ENCODE results near the gene HAND1. TPM values are rescaled to one million over a fixed set of nuclear protein-coding genes. Genes with fewer than 3 reads are reported as not detected.
A peak's percentile ranks its signal among the peaks of the same experiment; 100 is the strongest.

HAND1 gene
- total RNA-seq, 4 donors from 2014 or later, result not detected

DNA sequence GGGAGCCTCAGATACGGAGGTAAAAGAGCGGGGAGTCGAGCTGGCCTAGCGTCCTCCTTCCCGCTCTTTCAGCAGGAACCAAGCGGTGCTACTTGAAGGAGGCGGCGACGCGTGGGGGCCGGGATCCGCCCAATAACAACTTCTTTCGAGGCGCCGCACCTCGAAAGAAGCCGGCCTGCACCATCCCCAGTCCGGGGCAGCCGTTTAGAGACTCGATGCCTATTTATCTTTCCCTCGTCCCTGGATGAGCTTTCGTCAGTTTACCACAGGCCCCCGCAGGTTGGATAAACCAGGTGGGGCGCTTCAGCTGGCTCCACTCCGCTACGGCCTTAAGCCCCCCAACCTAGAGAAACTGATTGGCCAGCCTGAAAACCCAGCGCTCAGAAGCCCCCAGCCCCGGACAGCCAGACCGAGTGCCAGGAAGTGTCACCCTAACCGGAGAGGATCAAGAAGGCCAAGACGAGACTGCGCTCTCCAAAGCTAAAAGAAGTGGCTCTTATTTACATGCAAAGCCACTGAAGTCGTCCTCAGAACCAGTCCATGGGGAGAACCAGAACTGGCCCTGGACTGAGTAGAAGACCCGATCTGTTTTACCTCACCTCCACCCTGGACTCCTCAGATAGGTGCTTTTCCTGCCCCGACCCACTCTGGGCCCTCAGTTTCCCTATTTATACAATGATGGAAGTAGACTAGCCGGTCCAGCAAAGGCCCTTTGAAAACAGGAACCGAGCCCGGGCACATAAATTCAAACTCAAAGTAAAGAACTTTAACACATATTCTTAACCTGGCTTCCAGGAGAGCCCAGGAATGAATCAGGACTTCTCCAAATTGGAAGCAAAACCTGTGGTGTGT is 1.4 kb downstream of the HAND1 start:
- TF ChIP-seq POLR2A (IDR thresholded peaks at IDR 0.05), result no peak
- no peak for TF ChIP-seq CTCF (IDR thresholded peaks at IDR 0.05)
- H3K36me3 ChIP-seq, result no peaks in the 10 kb centered on the region
- no peaks in the 10 kb centered on the region for H3K9me3 ChIP-seq
- peaks cover 44 to 100% (median 87%) of the 10 kb centered on the region in 4 donors for H3K27me3 ChIP-seq
- no peak overlapping the region for H3K27ac ChIP-seq
- H3K4me3 ChIP-seq, result peak overlapping the region in 1 of 4 donors; percentile 22
- H3K4me1 ChIP-seq, result peaks cover 43 to 77% (median 50%) of the 10 kb centered on the region in 3 donors
- no peak for DNase-seq
- 6 to 9% methylated on average over 5 to 6 of the region's 38 CpGs for WGBS, 2 donors
- intact Hi-C loops (cut with DNase I), result no loop called here

DNA sequence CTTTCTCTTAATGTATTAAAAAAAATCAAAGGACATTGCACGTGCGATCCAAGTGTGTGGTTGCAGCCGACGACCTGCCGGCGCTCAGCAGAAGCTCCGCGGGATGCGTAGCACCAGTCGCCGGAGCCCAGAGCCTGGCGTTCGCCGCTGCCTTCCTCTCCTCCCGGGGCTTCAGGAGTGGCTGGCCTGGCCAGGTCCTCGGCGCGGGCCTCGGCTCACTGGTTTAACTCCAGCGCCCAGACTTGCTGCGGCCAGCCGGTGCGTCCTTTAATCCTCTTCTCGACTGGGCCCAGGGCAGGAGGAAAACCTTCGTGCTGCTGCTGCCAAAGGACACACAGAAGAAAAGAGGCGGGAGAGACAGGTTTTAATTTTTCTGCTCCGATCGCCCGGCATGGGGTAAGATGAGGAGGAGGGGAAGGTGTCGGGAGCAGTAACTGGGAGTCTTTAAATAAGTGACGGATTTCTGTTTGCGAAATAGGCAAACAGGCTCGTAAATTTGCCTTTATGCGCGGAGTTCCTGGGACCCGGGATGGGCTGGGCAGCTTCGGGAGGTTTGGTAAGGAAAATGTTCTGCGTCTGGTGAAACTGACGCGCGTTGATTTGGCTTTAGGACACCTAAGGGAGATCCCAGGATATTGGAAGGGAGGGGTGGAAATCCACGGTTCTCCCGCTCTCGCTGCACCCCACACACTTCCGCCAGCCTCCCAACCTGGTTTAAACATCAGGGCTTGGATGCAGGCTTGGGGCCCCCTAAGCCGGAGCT is 2.3 kb downstream of the HAND1 start:
- H3K4me3 ChIP-seq, result peak overlapping the region in 1 of 4 donors; percentile 22
- H3K4me1 ChIP-seq, result peaks cover 43 to 83% (median 50%) of the 10 kb centered on the region in 3 donors
- WGBS, 2 donors, result 8 to 12% methylated on average over 21 to 34 of the region's 46 CpGs
- intact Hi-C loops (cut with DNase I), result no loop called here
- no peak overlapping the region for H3K27ac ChIP-seq
- H3K27me3 ChIP-seq, result peaks cover 37 to 100% (median 80%) of the 10 kb centered on the region in 4 donors
- no peaks in the 10 kb centered on the region for H3K36me3 ChIP-seq
- H3K9me3 ChIP-seq, result no peaks in the 10 kb centered on the region
- DNase-seq, result no peak
- no peak for TF ChIP-seq CTCF (IDR thresholded peaks at IDR 0.05)
- no peak for TF ChIP-seq POLR2A (IDR thresholded peaks at IDR 0.05)

DNA sequence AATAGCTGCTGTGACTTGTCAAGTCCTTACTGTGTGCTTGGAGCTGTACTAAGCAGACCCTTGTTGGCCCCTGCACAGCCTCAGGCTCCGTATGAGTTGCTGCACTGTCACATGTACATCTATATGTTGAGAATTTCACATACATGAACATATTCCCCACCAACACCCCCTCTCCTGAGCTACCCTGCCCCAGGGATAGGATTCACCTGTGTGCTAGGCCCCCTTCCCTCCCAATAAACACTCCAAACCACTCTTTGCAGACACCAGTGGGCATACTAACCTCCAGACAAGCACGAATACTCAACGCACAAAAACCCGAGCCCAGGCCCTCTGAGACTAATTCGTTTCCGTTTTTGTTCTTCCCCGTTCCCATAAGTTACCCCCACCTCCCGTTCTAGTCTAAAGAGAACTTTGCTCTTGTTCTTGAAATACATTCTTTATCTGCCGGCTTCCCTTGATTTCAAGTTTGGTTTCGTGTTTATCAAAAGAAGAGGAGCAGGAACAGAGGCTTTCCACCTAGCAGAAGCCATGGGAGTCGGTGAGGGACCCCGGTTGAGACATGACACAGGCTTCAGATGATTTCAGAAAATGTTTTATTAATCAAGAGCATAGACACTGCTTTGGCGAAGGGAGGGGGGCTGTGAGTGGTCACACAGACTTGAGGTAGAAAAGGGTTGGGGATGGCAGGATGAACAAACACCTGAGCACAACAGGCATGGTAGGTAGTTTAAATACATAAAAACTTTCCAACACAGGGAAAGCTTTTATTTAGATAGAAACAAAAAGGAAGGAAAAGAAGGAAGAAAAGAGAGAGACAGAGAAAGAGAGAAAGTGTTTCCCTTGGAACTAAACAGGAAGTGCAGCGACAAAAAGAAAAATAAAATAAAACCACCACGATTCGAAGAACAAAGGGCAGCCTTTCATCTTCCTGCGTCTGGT is 3.4 kb downstream of the HAND1 start:
- no peak for DNase-seq
- H3K4me1 ChIP-seq, result peaks cover 43 to 78% (median 50%) of the 10 kb centered on the region in 3 donors
- no peak overlapping the region for H3K4me3 ChIP-seq
- peaks cover 36 to 100% (median 70%) of the 10 kb centered on the region in 4 donors for H3K27me3 ChIP-seq
- no peak for TF ChIP-seq CTCF (IDR thresholded peaks at IDR 0.05)
- TF ChIP-seq POLR2A (IDR thresholded peaks at IDR 0.05), result no peak
- WGBS, 2 donors, result 18% methylated on average over 14 to 17 of the region's 17 CpGs
- no peaks in the 10 kb centered on the region for H3K36me3 ChIP-seq
- H3K27ac ChIP-seq, result no peak overlapping the region
- H3K9me3 ChIP-seq, result no peaks in the 10 kb centered on the region
- intact Hi-C loops (cut with DNase I), result no loop called here

DNA sequence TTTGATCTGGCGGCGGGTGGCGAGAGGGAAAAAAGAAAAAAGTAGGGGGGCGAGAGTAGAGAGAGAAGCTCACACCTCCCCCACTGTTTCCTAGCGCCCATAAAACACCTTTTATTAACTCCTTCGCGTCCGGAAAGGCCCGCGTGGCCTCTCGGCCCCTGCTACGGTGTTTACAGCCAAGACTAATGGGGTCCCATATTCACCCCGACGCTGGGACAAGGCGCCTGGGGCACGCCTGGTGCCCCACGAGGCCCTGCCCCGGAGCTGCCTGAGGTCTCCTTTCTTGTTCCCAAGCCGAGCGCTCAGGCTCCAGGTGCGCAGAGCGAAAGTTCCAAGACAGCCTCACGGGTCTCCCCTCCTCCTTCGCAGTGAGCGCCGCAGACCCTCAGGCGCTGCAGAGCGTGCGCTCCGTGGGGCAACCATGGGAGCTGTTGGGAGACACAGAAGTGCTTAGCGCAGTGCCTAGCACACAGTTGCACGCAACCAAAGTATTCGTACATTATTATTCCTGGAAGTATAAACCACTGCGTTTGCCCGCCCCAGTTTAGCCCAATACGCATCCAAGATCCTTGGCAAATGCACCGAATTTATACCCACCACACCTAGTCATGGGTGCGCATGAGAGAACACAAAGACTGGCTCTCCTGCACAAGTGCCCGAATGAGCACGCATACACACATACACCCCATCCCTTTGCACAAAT is 4.3 kb downstream of the HAND1 start:
- Histone ChIP-seq H3K4me3 (no peak overlapping the region), H3K27ac (no peak overlapping the region), H3K9me3 (no peaks in the 10 kb centered on the region), H3K36me3 (no peaks in the 10 kb centered on the region), H3K27me3 (peaks cover 28 to 100% (median 61%) of the 10 kb centered on the region in 4 donors), H3K4me1 (peaks cover 39 to 68% (median 43%) of the 10 kb centered on the region in 3 donors)
- intact Hi-C loops (cut with DNase I), result no loop called here
- no peak for DNase-seq
- TF ChIP-seq POLR2A (IDR thresholded peaks at IDR 0.05) (no peak), CTCF (IDR thresholded peaks at IDR 0.05) (no peak)
- 13 to 16% methylated on average over 16 to 20 of the region's 40 CpGs for WGBS, 2 donors
